SU-DHL-6 (cell line): ENCODE measurements around the gene KRT82.

ENCODE experiments used
- CTCF ChIP-seq: fragments of 200-600 bp; sonication (generic); IDR thresholded peaks from one replicate; pipeline ENCODE4 v1.5.1; 2017; ENCODE audit warnings: antibody characterized with exemption, mild to moderate bottlenecking, low read length, moderate library complexity; ENCODE audit not compliant: insufficient read depth, poor library complexity, severe bottlenecking
- EZH2phosphoT487 ChIP-seq: fragments of 200-600 bp; sonication (generic), shearing (Covaris generic); conservative IDR thresholded peaks from 2 replicates; pipeline ENCODE4 v1.6.1; 2018; ENCODE audit warnings: mild to moderate bottlenecking, antibody characterized with exemption, low read length, moderate library complexity, mixed read lengths

- no peak for TF ChIP-seq CTCF
- no peak for TF ChIP-seq EZH2phosphoT487
Measured at GRCh38 chr12:52389313-52390207, 16.6 kb downstream of the KRT82 start.
